Prostate gland (tissue), 2 donors: ENCODE measurements around the gene CUL3. TPM values are rescaled to one million over a fixed set of nuclear protein-coding genes. Genes with fewer than 3 reads are reported as not detected.
"Not testable (repeated sequence)": the region's sequence is repeated elsewhere in the genome, so short reads cannot be mapped to it uniquely, and the experiment has no call there.

Source experiments
- DNase-seq: peaks from one replicate; pipeline ENCODE4 v3.0.0-alpha.2; 2019; ENCODE audit warnings: low spot score
- H3K27ac ChIP-seq, 2 donors: fragments of 200-600 bp; sonication (generic); 2 replicates each; pipeline ENCODE4 v1.5.1; 2017 to 2019
- H3K27me3 ChIP-seq: fragments of 200-600 bp; sonication (generic); replicated peaks from 2 replicates; pipeline ENCODE4 v1.5.1; 2019; ENCODE audit not compliant: insufficient read depth
- H3K36me3 ChIP-seq, 2 donors: fragments of 200-600 bp; sonication (generic); 1 replicate in 1 of 2; 2 replicates in 1 of 2; pipeline versions ENCODE4 v1.5.1 to v1.8.1; 2017 to 2019
- H3K4me1 ChIP-seq: fragments of 200-600 bp; sonication (generic); replicated peaks from 2 replicates; pipeline ENCODE4 v1.5.1; 2019
- H3K4me3 ChIP-seq, 2 donors: fragments of 200-600 bp; sonication (generic); 2 replicates each; pipeline ENCODE4 v1.5.1; 2017 to 2019
- H3K9me3 ChIP-seq: fragments of 200-600 bp; sonication (generic); 2 replicates; pipeline ENCODE4 v1.5.1; 2017
- POLR2A ChIP-seq: fragments of 450-650 bp; IDR thresholded peaks from one replicate; pipeline ENCODE4 v1.6.1; 2016; ENCODE audit warnings: antibody characterized with exemption, mild to moderate bottlenecking
- POLR2AphosphoS5 ChIP-seq: sonication (generic); formaldehyde crosslinking; IDR thresholded peaks from one replicate; pipeline ENCODE4 v1.6.1; 2017; ENCODE audit warnings: antibody characterized with exemption
- WGBS: methylation state at CpG from one replicate; pipeline ENCODE4 v1.1.5; 2018; 5-methylcytosine and 5-hydroxymethylcytosine counted together
- intact Hi-C: fragments of 100-400 bp; cut with DNase I; formaldehyde crosslinking; loops from one replicate; pipeline ENCODE4 v1.14.2; 2022
- total RNA-seq, 2 donors: library from RNA; depleted of rRNA; stranded (reverse); fragments of >200 nt; gene quantifications; one replicate each; pipeline ENCODE4 v1.1.0, GENCODE V29; 2016
- TF ChIP-seq, protein P1 (sequence below), 4 experiments: fragments of 200-600 bp in 2 of 4; fragments of 450-650 bp in 2 of 4; sonication (generic) in 2 of 4; IDR thresholded peaks; 1 replicate in 3 of 4; 2 replicates in 1 of 4; pipeline ENCODE4 v1.5.1; 2016 to 2019; ENCODE audit warnings: antibody characterized with exemption in 4 of 4, mild to moderate bottlenecking in 2 of 4, moderate library complexity in 2 of 4

CUL3 gene
- total RNA-seq, 2 donors from 2014 or later: 69.2 to 90.5 TPM

DNA sequence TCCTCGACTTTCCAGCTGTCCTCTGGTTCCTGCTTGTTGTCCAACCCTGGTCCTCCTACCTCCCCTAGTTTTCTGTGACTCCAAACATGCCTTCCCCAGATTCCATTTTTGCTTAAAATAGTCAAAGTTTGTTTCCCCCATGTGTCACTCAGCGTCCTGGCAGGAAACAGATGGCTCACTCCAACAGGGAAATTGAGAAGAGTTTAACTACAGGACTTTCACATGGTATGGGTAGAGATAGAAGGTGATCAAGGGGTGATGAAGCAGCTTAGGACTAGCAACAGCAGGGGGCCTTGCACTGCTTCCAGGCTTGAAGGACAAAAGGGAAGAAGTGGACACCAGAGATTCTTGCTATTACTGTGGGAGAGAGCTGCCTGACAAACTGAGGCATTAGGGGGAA, 6.1 kb upstream of the CUL3 start:
- WGBS: 78% methylated on average over 2 of the region's 2 CpGs
- no peak for DNase-seq
- Histone ChIP-seq H3K4me1 (no peaks in the 10 kb centered on the region), H3K4me3 (no peak overlapping the region), H3K27me3 (no peaks in the 10 kb centered on the region), H3K27ac (no peak overlapping the region), H3K9me3 (no peaks in the 10 kb centered on the region), H3K36me3 (no peaks in the 10 kb centered on the region)
- TF ChIP-seq, protein P1, sequence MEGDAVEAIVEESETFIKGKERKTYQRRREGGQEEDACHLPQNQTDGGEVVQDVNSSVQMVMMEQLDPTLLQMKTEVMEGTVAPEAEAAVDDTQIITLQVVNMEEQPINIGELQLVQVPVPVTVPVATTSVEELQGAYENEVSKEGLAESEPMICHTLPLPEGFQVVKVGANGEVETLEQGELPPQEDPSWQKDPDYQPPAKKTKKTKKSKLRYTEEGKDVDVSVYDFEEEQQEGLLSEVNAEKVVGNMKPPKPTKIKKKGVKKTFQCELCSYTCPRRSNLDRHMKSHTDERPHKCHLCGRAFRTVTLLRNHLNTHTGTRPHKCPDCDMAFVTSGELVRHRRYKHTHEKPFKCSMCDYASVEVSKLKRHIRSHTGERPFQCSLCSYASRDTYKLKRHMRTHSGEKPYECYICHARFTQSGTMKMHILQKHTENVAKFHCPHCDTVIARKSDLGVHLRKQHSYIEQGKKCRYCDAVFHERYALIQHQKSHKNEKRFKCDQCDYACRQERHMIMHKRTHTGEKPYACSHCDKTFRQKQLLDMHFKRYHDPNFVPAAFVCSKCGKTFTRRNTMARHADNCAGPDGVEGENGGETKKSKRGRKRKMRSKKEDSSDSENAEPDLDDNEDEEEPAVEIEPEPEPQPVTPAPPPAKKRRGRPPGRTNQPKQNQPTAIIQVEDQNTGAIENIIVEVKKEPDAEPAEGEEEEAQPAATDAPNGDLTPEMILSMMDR (IDR thresholded peaks at IDR 0.05): no peak
- TF ChIP-seq POLR2A (no peak), POLR2AphosphoS5 (no peak)
- intact Hi-C loops: no loop called here

- no peaks in the 10 kb centered on the region for H3K36me3 ChIP-seq
- H3K27ac ChIP-seq: peak overlapping the region; percentile 85 to 87
- H3K9me3 ChIP-seq: no peaks in the 10 kb centered on the region
- H3K27me3 ChIP-seq: no peaks in the 10 kb centered on the region
- H3K4me1 ChIP-seq: no peaks in the 10 kb centered on the region
- intact Hi-C loops: no loop called here
- TF ChIP-seq POLR2AphosphoS5 (no peak), POLR2A (no peak)
- TF ChIP-seq, protein P1 (IDR thresholded peaks at IDR 0.05): no peak
- peak overlapping the region; percentile 68 to 75 for H3K4me3 ChIP-seq
- WGBS: 10% methylated on average over 7 of the region's 7 CpGs
- DNase-seq: no peak
Measured at GRCh38 chr2:224586127-224586695, 1.0 kb upstream of the CUL3 start.

DNA sequence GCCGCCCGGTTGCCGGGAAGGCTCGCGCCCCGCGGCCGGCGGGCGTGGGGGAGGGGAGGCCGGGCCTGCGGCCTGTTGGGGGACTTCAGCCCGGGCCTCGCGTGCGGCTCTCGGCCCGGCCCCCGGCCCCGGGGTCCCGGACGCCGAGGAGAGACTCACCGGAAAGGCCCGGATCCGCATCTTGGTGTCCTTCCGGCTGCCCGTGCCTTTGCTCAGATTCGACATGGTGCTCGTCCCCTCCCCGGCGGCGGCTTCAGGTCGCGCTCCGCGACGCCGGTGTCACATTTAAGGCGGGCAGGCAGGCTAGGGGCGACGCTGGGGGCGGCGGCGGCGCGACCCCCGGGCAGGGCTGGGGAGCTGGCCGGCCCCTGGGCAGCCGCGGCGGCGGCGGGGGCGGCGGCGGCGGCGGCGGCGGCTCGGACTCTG, 365 bp downstream of the CUL3 start:
- Histone ChIP-seq H3K9me3 (no peaks in the 10 kb centered on the region), H3K4me3 (peak overlapping the region; percentile 68 to 75), H3K4me1 (no peaks in the 10 kb centered on the region), H3K36me3 (no peaks in the 10 kb centered on the region), H3K27me3 (no peaks in the 10 kb centered on the region), H3K27ac (peak overlapping the region; percentile 85 to 87)
- TF ChIP-seq, protein P1 (IDR thresholded peaks at IDR 0.05): no peak
- TF ChIP-seq POLR2AphosphoS5 (no peak), POLR2A (no peak)
- WGBS: 0% methylated on average over 22 of the region's 62 CpGs
- DNase-seq: peak; percentile 39
- intact Hi-C loops: no loop called here

GRCh38 chr2:224584111-224584784, 915 bp downstream of the CUL3 start:
- no peaks in the 10 kb centered on the region for H3K4me1 ChIP-seq
- WGBS: under 1% methylated on average over 36 of the region's 50 CpGs
- no peaks in the 10 kb centered on the region for H3K9me3 ChIP-seq
- no peaks in the 10 kb centered on the region for H3K27me3 ChIP-seq
- peak overlapping the region; percentile 85 to 87 for H3K27ac ChIP-seq
- DNase-seq: peak; percentile 6
- H3K36me3 ChIP-seq: no peaks in the 10 kb centered on the region
- peak overlapping the region; percentile 68 to 75 for H3K4me3 ChIP-seq
- intact Hi-C loops: no loop called here
- TF ChIP-seq POLR2AphosphoS5 (no peak), POLR2A (no peak)
- TF ChIP-seq, protein P1 (IDR thresholded peaks at IDR 0.05): no peak

DNA sequence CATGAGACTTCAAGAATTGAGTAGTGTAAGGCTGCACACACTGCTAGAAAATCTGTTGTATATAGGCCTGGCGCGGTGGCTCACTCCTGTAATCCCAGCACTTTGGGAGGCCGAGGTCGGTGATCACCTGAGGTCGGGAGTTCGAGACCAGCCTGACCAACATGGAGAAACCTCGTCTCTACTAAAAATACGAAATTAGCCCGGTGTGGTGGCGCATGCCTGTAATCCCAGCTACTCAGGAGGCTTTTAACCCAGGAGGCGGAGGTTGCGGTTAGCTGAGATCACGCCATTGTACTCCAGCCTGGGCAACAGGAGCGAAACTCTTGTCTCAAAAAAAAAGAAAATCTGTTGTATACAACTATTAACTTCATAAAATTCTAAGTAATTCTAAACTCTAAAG, 2.1 kb downstream of the CUL3 start:
- H3K4me3 ChIP-seq: peak overlapping the region in 1 of 2 donors; percentile 68
- DNase-seq, H3K9me3 ChIP-seq, H3K4me1 ChIP-seq, H3K36me3 ChIP-seq, H3K27me3 ChIP-seq, H3K27ac ChIP-seq, intact Hi-C loops: not testable (repeated sequence)
- WGBS: 96% methylated on average over 14 of the region's 14 CpGs
